RWPE2 (cell line): ENCODE results near the gene NRG3.

Experiments used
- ATAC-seq: fragments of 200-7000 bp; cut with Tn5 transposase; 3 replicates; pipeline ENCODE4 v1.9.1; 2021; ENCODE audit warnings: low read depth
- DNase-seq: peaks from one replicate; pipeline ENCODE4 v3.0.0-alpha.2; 2020; ENCODE audit warnings: low spot score
- H3K27ac ChIP-seq: fragments of 450-650 bp; 2 replicates; pipeline ENCODE4 v1.5.1; 2017; ENCODE audit warnings: mild to moderate bottlenecking; ENCODE audit not compliant: poor library complexity, severe bottlenecking
- H3K27me3 ChIP-seq: fragments of 250-450 bp; sonication (Bioruptor Pico); 2 replicates; pipeline ENCODE4 v1.5.1; 2021; ENCODE audit warnings: mild to moderate bottlenecking, moderate library complexity; ENCODE audit not compliant: insufficient read depth, poor library complexity, severe bottlenecking
- H3K36me3 ChIP-seq: fragments of 250-450 bp; sonication (Bioruptor Pico); 2 replicates; pipeline ENCODE4 v1.5.1; 2020; ENCODE audit warnings: low read depth, mild to moderate bottlenecking, moderate library complexity
- H3K4me1 ChIP-seq: fragments of 250-450 bp; sonication (Bioruptor Pico); 2 replicates; pipeline ENCODE4 v1.5.1; 2021; ENCODE audit warnings: mild to moderate bottlenecking, moderate library complexity; ENCODE audit not compliant: insufficient read depth, poor library complexity, severe bottlenecking
- H3K4me3 ChIP-seq: fragments of 250-450 bp; sonication (Bioruptor Pico); 2 replicates; pipeline ENCODE4 v1.5.1; 2021; ENCODE audit warnings: mild to moderate bottlenecking, moderate library complexity; ENCODE audit not compliant: severe bottlenecking
- H3K9me3 ChIP-seq: fragments of 250-450 bp; sonication (Bioruptor Pico); 2 replicates; pipeline ENCODE4 v1.5.1; 2021; ENCODE audit warnings: mild to moderate bottlenecking, moderate library complexity; ENCODE audit not compliant: severe bottlenecking
- CTCF ChIP-seq: fragments of 450-650 bp; IDR thresholded peaks from one replicate; pipeline ENCODE4 v1.5.1; 2017; ENCODE audit warnings: mild to moderate bottlenecking, moderate library complexity; ENCODE audit not compliant: poor library complexity, severe bottlenecking

Gene NRG3

GRCh38 chr10:82383350-82383749 lies 508.4 kb downstream of the NRG3 start:
- DNase-seq (no peak), ATAC-seq (no peak)
- TF ChIP-seq CTCF, result no peak
- Histone ChIP-seq H3K4me1 (no peaks in the 10 kb centered on the region), H3K27me3 (no peaks in the 10 kb centered on the region), H3K27ac (no peak overlapping the region), H3K9me3 (no peaks in the 10 kb centered on the region), H3K4me3 (no peak overlapping the region), H3K36me3 (no peaks in the 10 kb centered on the region)

GRCh38 chr10:82390866-82391658 lies 516.1 kb downstream of the NRG3 start:
- ATAC-seq (no peak), DNase-seq (no peak)
- Histone ChIP-seq H3K9me3 (no peaks in the 10 kb centered on the region), H3K4me1 (no peaks in the 10 kb centered on the region), H3K4me3 (no peak overlapping the region), H3K27me3 (no peaks in the 10 kb centered on the region), H3K27ac (no peak overlapping the region), H3K36me3 (no peaks in the 10 kb centered on the region)
- TF ChIP-seq CTCF, result no peak

GRCh38 chr10:82391971-82392370 lies 517.0 kb downstream of the NRG3 start:
- Histone ChIP-seq H3K27ac (no peak overlapping the region), H3K4me1 (no peaks in the 10 kb centered on the region), H3K4me3 (no peak overlapping the region), H3K9me3 (no peaks in the 10 kb centered on the region), H3K27me3 (no peaks in the 10 kb centered on the region), H3K36me3 (no peaks in the 10 kb centered on the region)
- no peak for TF ChIP-seq CTCF
- ATAC-seq (no peak), DNase-seq (no peak)

GRCh38 chr10:82392533-82392932 lies 517.5 kb downstream of the NRG3 start:
- Histone ChIP-seq H3K4me1 (no peaks in the 10 kb centered on the region), H3K27ac (no peak overlapping the region), H3K4me3 (no peak overlapping the region), H3K27me3 (no peaks in the 10 kb centered on the region), H3K36me3 (no peaks in the 10 kb centered on the region), H3K9me3 (no peaks in the 10 kb centered on the region)
- no peak for DNase-seq
- no peak for ATAC-seq
- TF ChIP-seq CTCF, result no peak

- no peaks in the 10 kb centered on the region for H3K4me1 ChIP-seq
- no peak for TF ChIP-seq CTCF
- H3K4me3 ChIP-seq, result no peak overlapping the region
- DNase-seq (no peak), ATAC-seq (no peak)
- H3K36me3 ChIP-seq, result no peaks in the 10 kb centered on the region
- H3K9me3 ChIP-seq, result no peaks in the 10 kb centered on the region
- no peak overlapping the region for H3K27ac ChIP-seq
- no peaks in the 10 kb centered on the region for H3K27me3 ChIP-seq
Observed at GRCh38 chr10:82394122-82394521, 519.1 kb downstream of the NRG3 start.
